NCI-H748 treated with DMSO at 0.1 percent for 48 hours (cell line): ENCODE results near the gene RGS7.
"Not testable (repeated sequence)": the region's sequence is repeated elsewhere in the genome, so short reads cannot be mapped to it uniquely, and the experiment has no call there.

ENCODE experiments used
- DNase-seq: peaks from one replicate; lab custom pipeline; 2025; lab: John Stamatoyannopoulos, UW

RGS7 gene

DNA sequence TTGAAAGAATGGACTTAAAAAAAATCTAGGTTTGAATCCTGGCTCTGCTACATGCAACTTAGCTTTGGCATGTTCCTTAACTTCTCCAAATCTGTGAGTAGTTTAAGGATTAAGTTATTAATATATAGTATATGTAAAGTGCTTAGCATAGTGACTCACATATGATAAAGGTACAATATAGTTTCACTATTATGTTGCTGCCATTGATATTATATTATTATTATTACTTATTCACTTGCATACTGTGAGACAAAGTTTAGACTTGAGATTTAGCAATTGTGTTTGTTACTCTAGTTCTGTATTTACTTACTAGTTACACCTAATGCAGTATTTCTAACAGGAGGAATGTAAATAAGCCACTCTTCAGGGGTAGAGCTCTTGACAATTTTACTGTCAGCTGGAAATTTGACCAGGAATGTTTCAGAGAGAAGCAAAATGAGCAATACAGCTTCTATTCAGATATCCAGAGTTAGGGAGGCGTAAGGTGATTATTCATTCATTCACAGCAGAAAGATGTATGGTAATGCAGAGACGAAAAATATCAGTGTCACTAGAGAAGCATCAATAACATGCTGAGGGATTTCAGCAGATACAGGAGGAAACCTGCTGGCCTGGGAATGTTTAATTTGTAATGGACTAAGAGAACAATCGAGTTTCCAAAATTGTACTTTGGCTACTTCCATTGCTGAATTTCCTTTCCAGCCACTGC, 25.5 kb downstream of the RGS7 start:
- DNase-seq, result no peak

- no peak for DNase-seq
Observed at GRCh38 chr1:241330619-241331327, 26.2 kb downstream of the RGS7 start.

- no peak for DNase-seq
Observed at GRCh38 chr1:241325456-241325855, 31.5 kb downstream of the RGS7 start.

GRCh38 chr1:241323514-241324195, 33.4 kb downstream of the RGS7 start:
- DNase-seq, result no peak

GRCh38 chr1:241317676-241318075, 39.3 kb downstream of the RGS7 start:
- no peak for DNase-seq

DNA sequence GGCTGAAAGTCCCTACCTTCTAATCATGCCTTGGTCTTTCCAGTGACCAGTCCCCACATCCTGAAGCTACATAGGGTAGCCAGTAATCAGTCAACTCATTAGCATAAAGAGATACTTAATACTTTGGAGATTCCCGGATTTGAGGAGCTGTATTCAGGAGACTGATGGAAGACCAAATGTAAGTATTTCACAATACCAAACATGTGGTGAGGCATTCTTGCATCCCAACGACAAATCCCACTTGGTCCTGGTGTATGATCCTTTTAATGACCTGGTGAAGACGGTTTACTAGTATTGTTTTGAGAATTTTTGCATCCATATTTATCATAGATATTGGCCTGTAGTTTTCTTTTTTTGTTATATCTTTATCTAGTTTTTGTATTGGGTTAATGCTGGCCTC, 40.6 kb downstream of the RGS7 start:
- no peak for DNase-seq

GRCh38 chr1:241311056-241311746, 45.8 kb downstream of the RGS7 start:
- no peak for DNase-seq

DNA sequence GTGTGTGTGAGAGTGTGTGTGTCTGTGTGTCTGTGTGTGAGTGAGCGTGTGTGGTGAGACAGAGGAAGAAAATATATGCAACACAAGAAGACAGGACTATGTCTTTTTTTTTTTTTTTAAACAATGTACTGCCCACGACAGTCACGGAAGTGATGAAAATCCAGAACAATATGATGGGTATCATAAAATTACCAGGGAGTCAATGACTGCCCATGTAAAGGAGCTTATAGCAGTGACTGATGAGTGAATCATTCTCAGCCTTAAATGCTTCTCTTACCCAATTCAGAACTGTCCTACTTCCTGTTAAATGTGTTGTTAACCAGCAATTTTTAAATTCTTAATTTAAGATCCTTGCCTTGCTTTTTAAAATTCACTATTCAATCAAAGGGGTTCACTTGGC, 46.6 kb downstream of the RGS7 start:
- DNase-seq, result no peak

GRCh38 chr1:241309651-241310050, 47.4 kb downstream of the RGS7 start:
- no peak for DNase-seq

- no peak for DNase-seq
Observed at GRCh38 chr1:241308471-241308870, 48.5 kb downstream of the RGS7 start.

- DNase-seq, result no peak
Observed at GRCh38 chr1:241308011-241308410, 49.0 kb downstream of the RGS7 start.

- no peak for DNase-seq
Observed at GRCh38 chr1:241306125-241306790, 50.7 kb downstream of the RGS7 start.

DNA sequence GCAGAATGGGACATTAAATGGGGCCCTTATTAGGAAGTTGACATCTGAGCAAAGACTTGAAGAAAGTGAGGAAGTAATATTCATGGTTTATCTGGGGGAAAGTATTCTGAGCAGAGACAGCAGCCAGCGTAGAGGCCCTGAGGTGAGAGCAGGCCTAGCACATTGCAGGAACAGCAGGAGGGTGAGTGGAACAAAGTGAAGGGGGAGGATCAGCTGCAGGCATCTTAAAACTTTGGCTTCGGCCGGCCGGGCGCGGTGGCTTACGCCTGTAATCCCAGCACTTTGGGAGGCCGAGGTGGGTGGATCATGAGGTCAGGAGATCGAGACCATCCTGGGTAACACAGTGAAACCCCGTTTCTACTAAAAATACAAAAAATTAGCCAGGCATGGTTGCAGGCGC, 55.0 kb downstream of the RGS7 start:
- DNase-seq, result not testable (repeated sequence)

GRCh38 chr1:241299347-241299746, 57.7 kb downstream of the RGS7 start:
- no peak for DNase-seq

GRCh38 chr1:241292973-241293372, 64.0 kb downstream of the RGS7 start:
- DNase-seq, result no peak

DNA sequence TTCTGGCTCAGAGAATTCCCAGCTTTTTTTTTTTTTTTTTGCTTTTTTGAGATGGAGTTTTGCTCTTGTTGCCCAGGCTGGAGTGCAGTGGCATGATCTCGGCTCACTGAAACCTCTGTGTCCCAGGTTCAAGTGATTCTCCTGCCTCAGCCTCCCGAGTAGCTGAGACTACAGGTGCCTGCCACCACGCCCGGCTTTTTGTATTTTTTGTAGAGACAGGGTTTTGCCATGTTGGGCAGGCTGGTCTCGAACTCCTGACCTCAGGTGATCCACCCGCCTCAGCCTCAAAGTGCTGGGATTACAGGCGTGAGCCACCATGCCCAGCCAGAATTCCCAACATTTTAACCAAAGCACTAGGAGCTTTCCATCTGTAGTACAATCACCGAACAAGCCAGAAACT, 65.5 kb downstream of the RGS7 start:
- DNase-seq, result not testable (repeated sequence)

DNA sequence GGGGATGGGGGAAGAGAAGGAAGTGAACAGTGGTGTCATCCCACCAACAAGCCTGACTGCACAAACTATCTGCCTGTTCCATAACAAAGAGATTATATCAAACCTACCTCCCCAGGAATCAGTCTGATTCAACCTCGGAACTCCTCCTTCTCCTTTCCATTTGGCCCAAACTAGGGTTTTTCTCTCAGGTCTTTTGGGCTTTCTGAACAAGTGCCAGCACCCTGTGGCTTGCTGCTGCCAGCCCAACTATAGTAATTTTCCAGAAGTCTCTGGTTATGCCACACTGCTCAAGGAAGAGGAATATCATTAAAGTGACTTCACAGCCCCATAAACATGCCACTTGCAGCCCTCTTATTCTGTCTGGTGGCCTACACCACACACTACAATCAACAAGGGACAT, 70.5 kb downstream of the RGS7 start:
- DNase-seq, result no peak

DNA sequence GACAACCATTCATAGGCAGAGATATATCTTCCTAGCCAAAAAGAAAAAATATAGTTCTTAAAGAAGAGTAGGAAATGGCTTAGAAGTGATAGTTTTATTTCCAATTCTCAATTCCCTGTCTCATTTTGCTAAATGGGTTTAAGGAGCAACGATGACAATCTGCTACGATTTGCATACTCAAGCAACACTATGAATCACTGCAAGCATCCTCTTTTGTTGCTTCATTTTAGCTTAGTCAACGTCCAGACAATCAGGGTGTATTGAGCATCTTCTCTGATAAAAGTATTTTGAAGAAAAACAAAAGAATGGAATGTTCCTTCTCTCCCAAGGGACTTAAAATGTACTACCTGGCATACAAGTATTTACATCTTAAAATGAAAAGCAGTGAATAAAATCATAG, 80.6 kb downstream of the RGS7 start:
- DNase-seq, result no peak

DNA sequence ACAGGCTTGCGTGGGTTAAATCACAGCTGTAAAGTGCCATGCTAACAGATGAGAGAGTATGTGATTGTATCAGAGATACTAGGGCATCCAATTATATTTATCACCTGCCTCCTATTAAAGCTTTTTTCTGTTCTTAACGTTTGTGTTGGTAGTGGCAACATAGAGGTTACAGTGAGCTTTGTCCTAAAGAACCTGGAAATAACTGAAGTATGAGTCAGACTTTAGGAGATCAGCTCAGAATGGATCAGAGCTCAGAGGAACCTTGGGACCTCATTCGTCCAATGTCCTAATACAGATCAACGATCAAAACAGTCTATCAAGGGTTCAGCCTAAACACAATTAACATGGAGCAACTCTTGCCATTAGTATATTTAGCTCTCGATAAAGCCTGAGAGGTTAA, 81.0 kb downstream of the RGS7 start:
- no peak for DNase-seq

- no peak for DNase-seq
Observed at GRCh38 chr1:241275226-241275625, 81.8 kb downstream of the RGS7 start.

- no peak for DNase-seq
Observed at GRCh38 chr1:241274693-241275092, 82.3 kb downstream of the RGS7 start.

- DNase-seq, result no peak
Observed at GRCh38 chr1:241272828-241273227, 84.2 kb downstream of the RGS7 start.
